ENCODE data around the gene PPARD.

- no peak for TF ChIP-seq POLR2AphosphoS5 (IDR thresholded peaks at IDR 0.05; ENCODE audit: low read depth, low read length)
- no peak for TF ChIP-seq PAX5 (IDR thresholded peaks at IDR 0.05; ENCODE audit: insufficient read depth, low read length, severe bottlenecking)
Measured at GRCh38 chr6:35382015-35382414, 39.7 kb downstream of the PPARD start.
